Measurements from ENCODE around the gene EGFL8.
"Not testable (repeated sequence)": the region's sequence is repeated elsewhere in the genome, so short reads cannot be mapped to it uniquely, and the experiment has no call there.

EGFL8 gene

DNA sequence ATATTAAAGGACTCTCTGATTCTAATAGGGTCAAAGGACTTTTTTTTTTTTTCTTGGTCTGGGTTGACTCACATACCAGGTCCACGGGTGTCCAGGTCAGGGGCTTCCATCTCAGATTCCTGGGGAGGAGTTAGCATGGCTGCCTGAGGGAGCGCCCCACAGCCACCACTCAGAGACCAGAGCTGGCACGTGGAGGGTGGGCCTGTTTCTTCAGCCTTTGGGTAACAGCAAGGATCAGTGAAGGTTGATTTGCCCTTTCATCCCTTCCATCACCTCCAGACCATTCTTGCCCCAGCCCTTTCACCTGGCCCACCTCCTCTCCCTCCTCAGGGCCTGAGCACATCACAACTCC is 33.9 kb downstream of the EGFL8 start:
- Histone ChIP-seq H3K36me3 (ENCODE audit: control insufficient read depth, insufficient read depth, low read length) (no peaks in the 10 kb centered on the region), H3K4me1 (ENCODE audit: control insufficient read depth, insufficient read depth, low read length) (peaks cover 18% of the 10 kb centered on the region), H3K27me3 (ENCODE audit: control insufficient read depth, insufficient read depth, low read length) (peaks cover 3% of the 10 kb centered on the region), H3K9ac (ENCODE audit: low read length) (no peak overlapping the region), H3K4me3 (ENCODE audit: low read length) (no peak overlapping the region), H3K9me3 (ENCODE audit: control insufficient read depth, low read length) (no peaks in the 10 kb centered on the region)

- Histone ChIP-seq H3K27me3 (ENCODE audit: control insufficient read depth, insufficient read depth, low read length) (peaks cover 3% of the 10 kb centered on the region), H3K9ac (ENCODE audit: low read length) (no peak overlapping the region), H3K4me1 (ENCODE audit: control insufficient read depth, insufficient read depth, low read length) (peaks cover 18% of the 10 kb centered on the region), H3K9me3 (ENCODE audit: control insufficient read depth, low read length) (no peaks in the 10 kb centered on the region), H3K4me3 (ENCODE audit: low read length) (no peak overlapping the region), H3K36me3 (ENCODE audit: control insufficient read depth, insufficient read depth, low read length) (no peaks in the 10 kb centered on the region)
Observed at GRCh38 chr6:32198866-32199265, 34.5 kb downstream of the EGFL8 start.

- Histone ChIP-seq H3K4me3 (ENCODE audit: low read length) (no peak overlapping the region), H3K9me3 (ENCODE audit: control insufficient read depth, low read length) (no peaks in the 10 kb centered on the region), H3K9ac (ENCODE audit: low read length) (no peak overlapping the region), H3K27me3 (ENCODE audit: control insufficient read depth, insufficient read depth, low read length) (peaks cover 3% of the 10 kb centered on the region), H3K4me1 (ENCODE audit: control insufficient read depth, insufficient read depth, low read length) (peaks cover 8% of the 10 kb centered on the region), H3K36me3 (ENCODE audit: control insufficient read depth, insufficient read depth, low read length) (no peaks in the 10 kb centered on the region)
Observed at GRCh38 chr6:32200711-32201475, 36.5 kb downstream of the EGFL8 start.

- H3K4me3 ChIP-seq (ENCODE audit: low read length) = no peak overlapping the region
Observed at GRCh38 chr6:32202186-32202585, 37.8 kb downstream of the EGFL8 start.

GRCh38 chr6:32203426-32204267 is 39.3 kb downstream of the EGFL8 start:
- Histone ChIP-seq H3K9ac (ENCODE audit: low read length) (no peak overlapping the region), H3K4me1 (ENCODE audit: control insufficient read depth, insufficient read depth, low read length) (no peaks in the 10 kb centered on the region), H3K9me3 (ENCODE audit: control insufficient read depth, low read length) (no peaks in the 10 kb centered on the region), H3K36me3 (ENCODE audit: control insufficient read depth, insufficient read depth, low read length) (no peaks in the 10 kb centered on the region), H3K27me3 (ENCODE audit: control insufficient read depth, insufficient read depth, low read length) (peaks cover 3% of the 10 kb centered on the region), H3K4me3 (ENCODE audit: low read length) (no peak overlapping the region)

More at GRCh38 chr6:32202186-32202585, 37.8 kb downstream of the EGFL8 start:
- peaks cover 3% of the 10 kb centered on the region for H3K27me3 ChIP-seq (ENCODE audit: control insufficient read depth, insufficient read depth, low read length)
- H3K9me3 ChIP-seq (ENCODE audit: control insufficient read depth, low read length) = no peaks in the 10 kb centered on the region
- no peak overlapping the region for H3K9ac ChIP-seq (ENCODE audit: low read length)
- no peaks in the 10 kb centered on the region for H3K36me3 ChIP-seq (ENCODE audit: control insufficient read depth, insufficient read depth, low read length)
- peaks cover 3% of the 10 kb centered on the region for H3K4me1 ChIP-seq (ENCODE audit: control insufficient read depth, insufficient read depth, low read length)

DNA sequence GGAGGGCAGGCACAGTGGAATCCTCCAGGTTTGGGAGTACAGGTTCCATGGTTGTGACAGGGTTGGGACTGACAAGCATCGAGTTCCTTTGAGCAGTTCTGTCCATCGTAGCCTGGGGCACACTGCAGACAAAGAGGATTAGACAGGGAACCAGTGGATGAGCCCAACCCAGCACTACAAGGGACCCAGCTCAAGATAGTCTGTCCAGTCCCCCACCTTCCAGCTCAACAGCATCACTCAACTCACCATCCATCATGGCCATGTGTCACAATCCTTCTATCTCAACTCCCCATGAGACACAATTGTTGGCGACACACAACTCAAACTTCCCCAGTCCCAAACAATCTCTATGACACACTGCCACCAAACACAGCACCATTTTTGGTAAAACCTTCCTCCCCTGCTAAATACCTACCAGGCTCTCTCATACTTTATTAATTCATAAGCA is 39.9 kb downstream of the EGFL8 start:
- Histone ChIP-seq H3K4me1 (ENCODE audit: control insufficient read depth, insufficient read depth, low read length) (no peaks in the 10 kb centered on the region), H3K36me3 (ENCODE audit: control insufficient read depth, insufficient read depth, low read length) (no peaks in the 10 kb centered on the region), H3K4me3 (ENCODE audit: low read length) (no peak overlapping the region), H3K9ac (ENCODE audit: low read length) (no peak overlapping the region), H3K27me3 (ENCODE audit: control insufficient read depth, insufficient read depth, low read length) (peaks cover 3% of the 10 kb centered on the region), H3K9me3 (ENCODE audit: control insufficient read depth, low read length) (no peaks in the 10 kb centered on the region)

DNA sequence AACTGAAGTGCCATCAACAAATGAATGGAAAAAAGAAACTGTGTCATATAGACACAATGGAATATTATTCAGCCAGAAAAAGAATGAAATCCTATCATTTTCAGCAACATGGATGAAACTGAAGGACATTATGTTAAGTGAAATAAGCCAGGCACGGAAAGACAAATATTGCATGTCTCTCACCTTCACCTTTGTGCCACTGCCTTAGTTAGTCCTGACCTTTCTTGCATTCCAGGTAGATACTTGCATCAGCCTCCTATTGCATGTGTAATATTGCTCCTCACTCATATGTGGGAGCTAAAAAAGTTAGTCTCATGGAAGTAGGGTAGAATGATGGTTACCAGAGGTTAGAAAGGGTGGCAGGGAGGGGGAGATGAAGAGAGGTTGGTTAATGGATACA is 44.6 kb downstream of the EGFL8 start:
- Histone ChIP-seq H3K4me3 (ENCODE audit: low read length) (no peak overlapping the region), H3K36me3 (ENCODE audit: control insufficient read depth, insufficient read depth, low read length) (no peaks in the 10 kb centered on the region)

DNA sequence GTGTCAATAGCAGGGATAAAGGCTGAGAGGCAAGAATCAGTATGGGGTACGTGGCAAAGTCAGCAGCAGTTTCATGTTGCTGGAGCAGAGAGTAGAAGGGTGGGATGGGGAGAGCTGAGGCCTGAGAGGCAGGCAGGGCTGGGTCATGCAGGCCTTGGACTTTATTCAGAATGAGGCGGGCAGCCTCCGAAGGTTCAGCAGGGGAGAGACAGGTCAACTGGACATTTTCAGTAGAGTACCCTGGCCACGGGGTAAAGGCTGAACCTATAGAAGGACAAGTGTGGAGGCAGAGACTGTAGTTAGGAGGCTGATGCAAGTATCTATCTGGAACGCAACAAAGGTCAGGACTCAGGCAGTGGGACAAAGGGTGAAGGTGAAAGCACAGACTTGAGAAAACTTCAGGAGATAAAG is 45.8 kb downstream of the EGFL8 start:
- Histone ChIP-seq H3K36me3 (ENCODE audit: control insufficient read depth, insufficient read depth, low read length) (no peaks in the 10 kb centered on the region), H3K4me3 (ENCODE audit: low read length) (no peak overlapping the region), H3K27me3 (ENCODE audit: control insufficient read depth, insufficient read depth, low read length) (no peaks in the 10 kb centered on the region), H3K9ac (ENCODE audit: low read length) (no peak overlapping the region), H3K4me1 (ENCODE audit: control insufficient read depth, insufficient read depth, low read length) (no peaks in the 10 kb centered on the region), H3K9me3 (ENCODE audit: control insufficient read depth, low read length) (no peaks in the 10 kb centered on the region)

More for the DNA sequence above, 44.6 kb downstream of the EGFL8 start:
- Histone ChIP-seq H3K9ac (ENCODE audit: low read length) (no peak overlapping the region), H3K27me3 (ENCODE audit: control insufficient read depth, insufficient read depth, low read length) (no peaks in the 10 kb centered on the region), H3K9me3 (ENCODE audit: control insufficient read depth, low read length) (no peaks in the 10 kb centered on the region), H3K4me1 (ENCODE audit: control insufficient read depth, insufficient read depth, low read length) (no peaks in the 10 kb centered on the region)

DNA sequence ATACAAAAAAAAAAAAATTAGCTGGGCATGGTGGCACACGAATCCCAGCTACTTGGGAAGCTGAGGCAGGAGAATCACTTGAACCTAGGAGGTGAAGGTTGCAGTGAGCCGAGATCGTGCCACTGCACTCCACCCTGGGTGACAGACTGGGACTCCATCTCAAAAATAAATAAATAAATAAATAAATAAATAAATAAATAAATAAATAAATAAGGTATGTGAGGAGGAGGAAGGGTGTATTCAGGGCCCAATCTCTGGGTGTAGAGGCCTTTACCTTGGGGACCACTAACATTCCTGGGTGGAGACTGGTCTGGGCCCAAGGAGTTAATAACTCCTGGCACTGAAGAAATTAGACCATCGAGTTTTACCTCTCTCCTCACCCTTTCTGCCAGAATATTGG is 47.0 kb downstream of the EGFL8 start:
- not testable (repeated sequence) for H3K4me1 ChIP-seq (ENCODE audit: control insufficient read depth, insufficient read depth, low read length)

GRCh38 chr6:32212076-32212760 is 47.8 kb downstream of the EGFL8 start:
- H3K4me3 ChIP-seq (ENCODE audit: low read length) = no peak overlapping the region
- H3K36me3 ChIP-seq (ENCODE audit: control insufficient read depth, insufficient read depth, low read length) = no peaks in the 10 kb centered on the region
- no peak overlapping the region for H3K9ac ChIP-seq (ENCODE audit: low read length)
- no peaks in the 10 kb centered on the region for H3K27me3 ChIP-seq (ENCODE audit: control insufficient read depth, insufficient read depth, low read length)
- no peaks in the 10 kb centered on the region for H3K4me1 ChIP-seq (ENCODE audit: control insufficient read depth, insufficient read depth, low read length)
- H3K9me3 ChIP-seq (ENCODE audit: control insufficient read depth, low read length) = no peaks in the 10 kb centered on the region

More for the DNA sequence above, 47.0 kb downstream of the EGFL8 start:
- not testable (repeated sequence) for H3K9me3 ChIP-seq (ENCODE audit: control insufficient read depth, low read length); H3K27me3 ChIP-seq (ENCODE audit: control insufficient read depth, insufficient read depth, low read length); H3K36me3 ChIP-seq (ENCODE audit: control insufficient read depth, insufficient read depth, low read length); H3K9ac ChIP-seq (ENCODE audit: low read length); H3K4me3 ChIP-seq (ENCODE audit: low read length)

- no peaks in the 10 kb centered on the region for H3K27me3 ChIP-seq (ENCODE audit: control insufficient read depth, insufficient read depth, low read length)
- no peaks in the 10 kb centered on the region for H3K4me1 ChIP-seq (ENCODE audit: control insufficient read depth, insufficient read depth, low read length)
- H3K4me3 ChIP-seq (ENCODE audit: low read length) = no peak overlapping the region
- H3K9me3 ChIP-seq (ENCODE audit: control insufficient read depth, low read length) = no peaks in the 10 kb centered on the region
- no peak overlapping the region for H3K9ac ChIP-seq (ENCODE audit: low read length)
- H3K36me3 ChIP-seq (ENCODE audit: control insufficient read depth, insufficient read depth, low read length) = no peaks in the 10 kb centered on the region
Observed at GRCh38 chr6:32213649-32214048, 49.3 kb downstream of the EGFL8 start.

DNA sequence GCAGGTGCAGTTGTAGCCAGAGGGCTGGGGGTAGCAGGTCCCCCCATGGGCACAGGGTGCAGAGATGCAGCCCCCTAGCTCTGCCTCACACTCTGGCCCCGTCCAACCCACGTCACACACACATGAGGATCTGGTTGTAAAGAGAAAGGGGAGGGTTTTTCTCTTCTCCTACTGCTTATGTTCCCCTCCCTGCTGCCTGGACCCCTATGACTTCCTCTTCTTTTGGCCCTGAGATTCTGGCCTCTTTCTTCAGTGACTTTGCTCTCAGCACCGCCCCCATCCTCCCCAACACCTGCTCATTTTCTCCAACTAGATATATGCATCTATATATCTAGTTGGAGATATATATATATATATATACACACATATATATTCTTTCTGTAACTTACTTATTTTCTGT is 49.7 kb downstream of the EGFL8 start:
- H3K4me3 ChIP-seq (ENCODE audit: low read length) = no peak overlapping the region
- no peaks in the 10 kb centered on the region for H3K27me3 ChIP-seq (ENCODE audit: control insufficient read depth, insufficient read depth, low read length)
- no peaks in the 10 kb centered on the region for H3K4me1 ChIP-seq (ENCODE audit: control insufficient read depth, insufficient read depth, low read length)
- H3K9ac ChIP-seq (ENCODE audit: low read length) = no peak overlapping the region
- H3K9me3 ChIP-seq (ENCODE audit: control insufficient read depth, low read length) = no peaks in the 10 kb centered on the region
- H3K36me3 ChIP-seq (ENCODE audit: control insufficient read depth, insufficient read depth, low read length) = no peaks in the 10 kb centered on the region

Data from mucosa of stomach (tissue), 1 donor.